Mucosa of descending colon (tissue), 3 donors: ENCODE data around the gene CAPN5. TPM values are rescaled to one million over a fixed set of nuclear protein-coding genes. Genes with fewer than 3 reads are reported as not detected.
A peak's percentile ranks its signal among the peaks of the same experiment; 100 is the strongest.

Experiments used
- ATAC-seq: fragments of 200-7000 bp; cut with Tn5 transposase; one replicate; pipeline ENCODE4 v1.9.1; 2020; ENCODE audit warnings: mild to moderate bottlenecking, moderate library complexity
- DNase-seq, 3 donors: peaks; one replicate each; pipeline ENCODE4 v3.0.0-alpha.2; 2020
- H3K36me3 ChIP-seq: fragments of 200-600 bp; one replicate; pipeline ENCODE4 v1.8.0; 2021; ENCODE audit warnings: low read depth, mild to moderate bottlenecking
- H3K4me1 ChIP-seq: fragments of 200-600 bp; one replicate; pipeline ENCODE4 v1.8.0; 2021; ENCODE audit warnings: low read depth, mild to moderate bottlenecking
- H3K4me3 ChIP-seq: fragments of 200-600 bp; one replicate; pipeline ENCODE4 v1.8.0; 2021; ENCODE audit warnings: mild to moderate bottlenecking
- H3K9me3 ChIP-seq: fragments of 200-600 bp; one replicate; pipeline ENCODE4 v1.8.0; 2021; ENCODE audit warnings: mild to moderate bottlenecking
- CTCF ChIP-seq: fragments of 200-600 bp; IDR thresholded peaks from one replicate; pipeline ENCODE4 v1.8.0; 2022; ENCODE audit warnings: antibody characterized with exemption, mild to moderate bottlenecking
- intact Hi-C, 2 donors: fragments of 100-400 bp; cut with DNase I in 1 of 2; cut with micrococcal nuclease in 1 of 2; formaldehyde crosslinking; loops; one replicate each; pipeline versions ENCODE4 v1.11.0 to v1.11.1; 2022; cut with DNase I, micrococcal nuclease
- total RNA-seq, 3 donors: library from RNA; stranded (reverse); fragmentation: NEBNext Ultra II Directional in 2 of 3; extraction: Animal tissue kit (Norgen Biotek cat#: 25700) in 2 of 3; gene quantifications; one replicate each; pipeline versions ENCODE4 v1.2.1 to v1.2.4, GENCODE V29; 2021 to 2023
- donor health status: DM: no; HTN: no; CAD: no; lungs with moderate emphysema.
- donor health status: DM: no; HTN: no; CAD: no.
- donor health status: DM: no; HTN: yes; CAD: no.

CAPN5 gene
- total RNA-seq, 3 donors from 2014 or later = 142 to 351 (median 253) TPM

- no peak for DNase-seq
- Histone ChIP-seq H3K4me1 (peaks cover 18% of the 10 kb centered on the region), H3K36me3 (no peaks in the 10 kb centered on the region), H3K4me3 (no peak overlapping the region), H3K9me3 (no peaks in the 10 kb centered on the region)
- no peak for TF ChIP-seq CTCF
- ATAC-seq = no peak
- intact Hi-C loops = no loop called here
Measured at GRCh38 chr11:77038825-77039326, 27.9 kb upstream of the CAPN5 start.

- H3K4me1 ChIP-seq = peaks cover 18% of the 10 kb centered on the region
- DNase-seq (peak in 2 of 3 donors; percentile 81 to 84), ATAC-seq (peak; percentile 43)
- TF ChIP-seq CTCF = peak; percentile 15
- intact Hi-C loops = loop anchor here in 1 of 2 donors (10.0 kb wide), 1 partner anchor 145 kb away; no protein-coding TSS in a partner anchor
- H3K36me3 ChIP-seq = no peaks in the 10 kb centered on the region
- no peaks in the 10 kb centered on the region for H3K9me3 ChIP-seq
- H3K4me3 ChIP-seq = no peak overlapping the region
Measured at GRCh38 chr11:77039491-77040400, 27.0 kb upstream of the CAPN5 start.

GRCh38 chr11:77040401-77040777 is 26.4 kb upstream of the CAPN5 start:
- no peak for DNase-seq

GRCh38 chr11:77040889-77041288 is 25.9 kb upstream of the CAPN5 start:
- Histone ChIP-seq H3K4me1 (peaks cover 13% of the 10 kb centered on the region), H3K9me3 (no peaks in the 10 kb centered on the region), H3K36me3 (no peaks in the 10 kb centered on the region), H3K4me3 (no peak overlapping the region)
- no peak for DNase-seq
- TF ChIP-seq CTCF = no peak
- no peak for ATAC-seq
- intact Hi-C loops = loop anchor here in 1 of 2 donors (10.0 kb wide), 1 partner anchor 144 kb away; no protein-coding TSS in a partner anchor

More at GRCh38 chr11:77040401-77040777, 26.4 kb upstream of the CAPN5 start:
- TF ChIP-seq CTCF = no peak
- H3K4me1 ChIP-seq = peaks cover 15% of the 10 kb centered on the region
- intact Hi-C loops = loop anchor here in 1 of 2 donors (10.0 kb wide), 1 partner anchor 144 kb away; no protein-coding TSS in a partner anchor
- no peak for ATAC-seq
- H3K36me3 ChIP-seq = no peaks in the 10 kb centered on the region
- H3K9me3 ChIP-seq = no peaks in the 10 kb centered on the region
- no peak overlapping the region for H3K4me3 ChIP-seq

GRCh38 chr11:77042111-77042726 is 24.6 kb upstream of the CAPN5 start:
- peaks cover 16% of the 10 kb centered on the region for H3K4me1 ChIP-seq
- DNase-seq = no peak
- H3K9me3 ChIP-seq = no peaks in the 10 kb centered on the region
- no peak for ATAC-seq
- intact Hi-C loops = loop anchor here in 1 of 2 donors (10.0 kb wide), 1 partner anchor 143 kb away; no protein-coding TSS in a partner anchor
- H3K36me3 ChIP-seq = no peaks in the 10 kb centered on the region
- no peak for TF ChIP-seq CTCF
- no peak overlapping the region for H3K4me3 ChIP-seq
